Measurements from ENCODE around the gene KDELR3.

- TF ChIP-seq CTCF (IDR thresholded peaks at IDR 0.05) (no peak), POLR2A (IDR thresholded peaks at IDR 0.05) (no peak)
Observed at GRCh38 chr22:38497869-38498268, 30.0 kb downstream of the KDELR3 start.

Data from breast epithelium (tissue), 3 donors.